Activated CD8-positive, alpha-beta memory T cell treated with anti-CD3 and anti-CD28 coated beads for 4 hours (primary cell): ENCODE results near the gene TTC24.
"Not testable (repeated sequence)": the region's sequence is repeated elsewhere in the genome, so short reads cannot be mapped to it uniquely, and the experiment has no call there.

Experiments used
- DNase-seq, 2 donors: peaks; one replicate each; pipeline ENCODE4 v3.0.0-alpha.2; 2020; ENCODE audit warnings: low read depth in 2 of 2

TTC24 gene

GRCh38 chr1:156579472-156579871 is at the start of gene TTC24:
TSS of gene TTC24 (plus strand) at chr1:156579723. CDS start at chr1:156581365, 1,642 bp downstream.
- DNase-seq = no peak

GRCh38 chr1:156530006-156530405 is 49.5 kb upstream of the TTC24 start:
- no peak for DNase-seq

- DNase-seq = no peak
Observed at GRCh38 chr1:156532374-156532773, 47.1 kb upstream of the TTC24 start.

GRCh38 chr1:156533568-156534220 is 45.8 kb upstream of the TTC24 start:
- DNase-seq = no peak

GRCh38 chr1:156534424-156535060 is 45.0 kb upstream of the TTC24 start:
- no peak for DNase-seq

- no peak for DNase-seq
Observed at GRCh38 chr1:156537027-156537426, 42.5 kb upstream of the TTC24 start.

- no peak for DNase-seq
Observed at GRCh38 chr1:156538711-156539440, 40.6 kb upstream of the TTC24 start.

- DNase-seq = no peak
Observed at GRCh38 chr1:156539818-156540355, 39.6 kb upstream of the TTC24 start.

- DNase-seq = no peak
Observed at GRCh38 chr1:156540955-156541354, 38.6 kb upstream of the TTC24 start.

GRCh38 chr1:156543066-156543465 is 36.5 kb upstream of the TTC24 start:
- no peak for DNase-seq

- no peak for DNase-seq
Observed at GRCh38 chr1:156544592-156545102, 34.9 kb upstream of the TTC24 start.

GRCh38 chr1:156546267-156546666 is 33.3 kb upstream of the TTC24 start:
- no peak for DNase-seq

GRCh38 chr1:156547434-156547833 is 32.1 kb upstream of the TTC24 start:
- no peak for DNase-seq

- no peak for DNase-seq
Observed at GRCh38 chr1:156547982-156548381, 31.5 kb upstream of the TTC24 start.

- DNase-seq = no peak
Observed at GRCh38 chr1:156549390-156549789, 30.1 kb upstream of the TTC24 start.

- DNase-seq = no peak
Observed at GRCh38 chr1:156549831-156550230, 29.7 kb upstream of the TTC24 start.

GRCh38 chr1:156550346-156550745 is 29.2 kb upstream of the TTC24 start:
- no peak for DNase-seq

GRCh38 chr1:156551066-156551643 is 28.4 kb upstream of the TTC24 start:
- DNase-seq = no peak

- DNase-seq = no peak
Observed at GRCh38 chr1:156551869-156552268, 27.7 kb upstream of the TTC24 start.

- DNase-seq = no peak
Observed at GRCh38 chr1:156552518-156552917, 27.0 kb upstream of the TTC24 start.

- DNase-seq = not testable (repeated sequence)
Observed at GRCh38 chr1:156552937-156553336, 26.6 kb upstream of the TTC24 start.

GRCh38 chr1:156553860-156554485 is 25.6 kb upstream of the TTC24 start:
- DNase-seq = no peak
